ENCODE measurements around the gene CDH6. TPM values are rescaled to one million over a fixed set of nuclear protein-coding genes. Genes with fewer than 3 reads are reported as not detected.

The CDH6 gene
- total RNA-seq, 2 donors from 2014 or later: 0.61 to 1.1 TPM

- intact Hi-C loops (cut with DNase I, micrococcal nuclease): no loop called here
- DNase-seq (no peak), ATAC-seq (no peak)
These were observed 41.9 kb downstream of the CDH6 start for GRCh38 chr5:31235381-31235780.

DNA sequence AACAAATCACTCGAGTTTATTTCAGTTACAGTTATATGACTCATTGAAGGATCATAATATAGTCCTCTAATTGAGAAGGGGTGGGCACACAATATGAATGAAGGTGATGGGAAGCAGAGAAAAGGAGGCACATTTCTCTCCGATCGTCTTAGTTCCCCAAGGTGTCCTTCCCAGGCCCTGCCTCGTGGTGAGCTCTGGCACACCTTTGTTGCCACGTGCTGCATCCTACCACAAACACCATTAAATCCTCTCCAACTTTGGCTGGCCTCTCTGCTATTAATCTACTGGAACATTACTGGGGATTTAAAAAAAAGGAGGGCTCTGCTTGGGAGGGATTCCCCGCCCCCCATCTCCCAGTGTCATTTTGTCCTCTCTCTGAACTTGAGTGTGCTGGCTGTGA, 42.9 kb downstream of the CDH6 start:
- no peak for DNase-seq
- intact Hi-C loops (cut with DNase I, micrococcal nuclease): no loop called here

DNA sequence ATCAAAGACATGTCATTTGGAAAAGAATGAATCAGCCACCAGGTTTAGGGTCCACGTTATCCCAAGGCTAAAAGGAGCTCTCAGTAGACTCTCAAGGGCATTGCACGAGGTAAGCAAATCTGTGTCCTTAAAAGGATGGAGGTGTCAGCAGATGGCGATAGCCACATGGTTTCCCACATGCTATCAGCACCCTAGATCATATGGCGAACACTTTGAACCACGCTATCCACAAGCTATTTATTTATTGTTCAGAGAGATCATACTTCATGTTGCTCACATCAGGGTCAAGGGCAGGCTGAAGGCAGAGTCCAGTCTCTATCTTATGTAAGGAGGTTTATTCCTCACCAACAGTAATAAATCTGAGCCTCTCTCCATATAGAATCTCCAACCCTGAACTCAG, 43.7 kb downstream of the CDH6 start:
- DNase-seq (no peak), ATAC-seq (peak; percentile 61)
- intact Hi-C loops (cut with DNase I, micrococcal nuclease): no loop called here

More for the DNA sequence above, 42.9 kb downstream of the CDH6 start:
- ATAC-seq: no peak

- ATAC-seq (no peak), DNase-seq (no peak)
- intact Hi-C loops (cut with DNase I, micrococcal nuclease): no loop called here
These were observed 45.0 kb downstream of the CDH6 start for GRCh38 chr5:31238497-31238896.

DNA sequence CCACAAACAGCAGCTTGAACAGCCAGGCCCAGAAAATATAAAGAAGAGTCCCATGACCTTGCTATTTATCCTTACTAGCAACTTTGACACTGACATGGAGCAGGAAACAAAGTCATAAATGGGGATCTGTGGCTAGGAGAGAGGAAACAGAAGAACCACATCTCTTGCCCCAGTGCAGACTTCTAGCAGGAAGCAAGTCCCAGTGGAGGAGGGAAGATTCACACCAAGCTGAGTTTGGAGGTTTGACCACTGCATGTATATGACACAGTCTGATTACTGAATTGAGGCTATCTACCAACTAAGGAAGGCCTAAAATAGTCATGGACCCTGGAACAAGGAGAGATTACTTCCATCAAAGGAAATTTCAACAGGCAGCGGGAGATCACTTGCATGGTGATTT, 51.4 kb downstream of the CDH6 start:
- intact Hi-C loops (cut with DNase I, micrococcal nuclease): no loop called here
- DNase-seq: no peak

GRCh38 chr5:31247381-31247780, 53.9 kb downstream of the CDH6 start:
- DNase-seq (no peak), ATAC-seq (no peak)
- intact Hi-C loops (cut with DNase I, micrococcal nuclease): no loop called here

More for the DNA sequence above, 51.4 kb downstream of the CDH6 start:
- ATAC-seq: no peak

DNA sequence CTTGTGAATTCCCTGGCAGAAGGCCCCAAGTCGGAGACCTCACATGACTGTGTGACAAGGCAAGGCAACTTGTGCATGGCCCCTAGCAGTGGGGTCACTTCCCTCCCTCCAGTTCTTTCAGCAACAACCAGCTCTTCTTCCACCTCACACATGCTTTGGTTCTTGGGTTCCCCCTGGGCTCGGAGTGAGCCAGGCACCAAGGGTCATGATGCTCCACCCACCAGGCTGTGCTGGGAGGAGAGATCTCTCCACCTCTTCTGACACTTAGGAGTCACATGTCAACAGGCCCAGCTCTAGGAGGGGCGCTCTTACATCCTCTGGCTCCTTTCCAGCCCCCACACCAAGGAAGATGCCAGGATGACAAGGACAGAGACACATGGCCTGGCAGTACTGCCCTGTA, 56.7 kb downstream of the CDH6 start:
- no peak for ATAC-seq
- DNase-seq: no peak
- intact Hi-C loops (cut with DNase I, micrococcal nuclease): no loop called here

GRCh38 chr5:31251032-31251431, 57.5 kb downstream of the CDH6 start:
- DNase-seq (no peak), ATAC-seq (no peak)
- intact Hi-C loops (cut with DNase I, micrococcal nuclease): no loop called here

GRCh38 chr5:31255041-31255440, 61.6 kb downstream of the CDH6 start:
- intact Hi-C loops (cut with DNase I, micrococcal nuclease): no loop called here
- ATAC-seq (no peak), DNase-seq (no peak)

GRCh38 chr5:31268256-31268655, 74.8 kb downstream of the CDH6 start:
- no peak for ATAC-seq
- intact Hi-C loops (cut with DNase I, micrococcal nuclease): no loop called here
- DNase-seq: no peak

GRCh38 chr5:31268686-31269085, 75.2 kb downstream of the CDH6 start:
- ATAC-seq (no peak), DNase-seq (no peak)
- intact Hi-C loops (cut with DNase I, micrococcal nuclease): no loop called here

DNA sequence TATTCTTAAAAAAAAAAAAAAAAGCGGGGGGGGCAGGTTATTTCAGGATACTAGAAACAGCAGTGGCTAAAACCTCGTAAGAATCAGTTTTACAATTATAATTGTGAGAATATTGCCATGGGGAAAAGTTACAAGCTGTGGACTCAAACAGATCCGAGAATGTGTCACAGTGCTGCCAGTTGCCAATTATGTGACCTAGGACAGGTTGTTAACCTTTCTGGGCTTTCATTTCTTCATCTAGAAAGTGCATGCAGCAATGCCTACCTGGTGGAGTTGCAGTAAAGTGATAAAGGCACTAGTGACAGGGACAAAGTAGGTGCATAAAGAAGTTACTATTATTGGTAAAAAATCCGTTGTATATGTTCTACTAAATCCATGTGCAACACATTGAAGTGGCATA, 75.8 kb downstream of the CDH6 start:
- intact Hi-C loops (cut with DNase I, micrococcal nuclease): no loop called here
- ATAC-seq: peak; percentile 30
- DNase-seq: no peak

DNA sequence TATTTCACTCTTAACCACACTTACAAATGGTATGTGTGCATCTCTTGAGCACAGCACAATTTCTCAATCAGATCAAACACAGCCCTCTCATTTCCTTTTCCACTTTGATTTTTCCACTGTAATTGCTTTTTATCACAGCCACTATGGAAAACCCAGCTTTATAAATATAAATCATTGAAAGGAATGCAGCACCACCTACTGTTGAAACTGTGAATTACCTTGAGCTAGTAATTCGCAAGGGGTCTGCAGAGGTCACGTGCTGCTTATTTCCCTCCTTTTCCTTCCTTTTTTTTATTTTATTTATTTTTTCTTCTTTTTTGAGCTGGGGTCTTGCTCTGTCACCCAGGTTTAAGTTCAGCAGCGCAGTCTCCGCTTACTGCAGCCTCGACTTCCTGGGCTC, 76.9 kb downstream of the CDH6 start:
- intact Hi-C loops (cut with DNase I, micrococcal nuclease): no loop called here
- DNase-seq (no peak), ATAC-seq (no peak)

- ATAC-seq (no peak), DNase-seq (no peak)
- intact Hi-C loops (cut with DNase I, micrococcal nuclease): no loop called here
These were observed 78.1 kb downstream of the CDH6 start for GRCh38 chr5:31271567-31271966.

DNA sequence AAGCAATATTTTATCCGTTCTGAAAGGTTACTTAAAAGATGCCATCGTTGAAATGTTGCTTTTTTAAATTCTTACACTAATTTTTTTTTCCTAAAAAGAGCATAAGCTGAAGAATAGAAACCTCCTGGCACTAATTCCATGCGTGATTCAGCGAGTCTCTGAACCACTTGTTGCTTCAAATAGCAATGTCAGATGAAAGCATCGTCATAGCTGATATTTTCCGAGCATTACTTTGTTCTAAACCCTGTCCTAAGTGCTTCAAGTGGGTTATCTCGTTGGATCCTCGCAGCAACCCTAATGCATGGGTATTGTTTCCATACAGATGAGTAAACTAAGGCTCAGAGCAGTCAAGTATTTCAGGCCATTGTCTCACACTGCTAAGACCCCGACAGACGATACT, 79.7 kb downstream of the CDH6 start:
- no peak for DNase-seq
- ATAC-seq: no peak
- intact Hi-C loops (cut with DNase I, micrococcal nuclease): no loop called here

DNA sequence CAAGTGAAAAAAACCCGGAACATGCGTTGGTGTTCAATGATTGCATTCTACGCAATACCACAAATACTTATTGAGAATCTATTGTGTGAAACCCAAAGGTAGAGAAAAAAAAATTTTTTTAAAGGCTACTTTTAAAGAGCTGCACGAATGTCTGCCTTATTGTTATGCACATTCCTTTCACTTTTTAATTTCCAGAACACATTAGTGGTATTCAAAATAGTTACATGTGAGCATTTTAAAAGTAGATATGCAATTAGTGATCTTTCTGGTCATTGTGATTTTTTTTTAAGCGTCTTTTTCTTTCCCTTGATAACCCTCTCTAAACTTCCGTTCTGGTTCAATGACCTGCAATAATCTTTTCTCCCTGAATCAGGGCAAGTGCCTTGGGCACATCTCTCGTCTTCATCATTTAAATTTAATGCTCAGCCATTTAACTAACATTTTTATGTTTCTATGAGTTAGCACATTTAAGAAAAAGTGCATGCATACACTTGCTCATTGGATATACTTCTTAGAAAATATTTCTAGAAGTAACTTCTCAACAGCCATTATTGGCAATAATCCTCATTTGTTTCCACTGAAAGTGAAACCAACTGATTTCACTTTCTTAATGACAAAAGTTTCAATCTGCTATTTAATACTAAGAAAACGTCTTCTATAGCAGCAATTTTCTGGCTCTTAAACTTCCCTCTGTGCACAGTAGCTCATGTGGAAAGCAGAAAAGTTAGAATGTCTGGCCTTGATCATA, 80.3 kb downstream of the CDH6 start:
- DNase-seq (no peak), ATAC-seq (no peak)
- intact Hi-C loops (cut with DNase I, micrococcal nuclease): no loop called here

GRCh38 chr5:31280210-31280609, 86.7 kb downstream of the CDH6 start:
- DNase-seq (no peak), ATAC-seq (no peak)
- intact Hi-C loops (cut with DNase I, micrococcal nuclease): no loop called here

DNA sequence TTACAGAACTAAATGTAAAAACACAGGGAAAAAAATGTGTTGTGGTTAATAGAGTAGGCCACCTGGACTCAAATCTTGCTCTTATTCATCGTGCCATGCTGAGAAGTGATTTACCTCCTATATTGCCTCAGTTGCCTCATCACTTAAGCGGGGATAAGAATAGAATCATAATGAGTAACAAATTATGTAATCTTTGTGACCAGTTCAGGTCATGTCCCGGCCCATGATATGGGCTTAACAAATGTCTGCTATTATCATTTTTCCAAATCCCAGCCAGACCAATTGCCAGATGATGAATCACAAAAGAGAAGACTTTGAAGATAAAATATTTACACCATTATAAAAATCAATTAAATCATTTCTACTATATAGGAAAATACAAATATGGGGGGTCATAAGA, 89.8 kb downstream of the CDH6 start:
- ATAC-seq: no peak
- intact Hi-C loops (cut with DNase I, micrococcal nuclease): no loop called here
- no peak for DNase-seq

GRCh38 chr5:31285025-31285424, 91.5 kb downstream of the CDH6 start:
- DNase-seq (no peak), ATAC-seq (no peak)
- intact Hi-C loops (cut with DNase I, micrococcal nuclease): no loop called here

DNA sequence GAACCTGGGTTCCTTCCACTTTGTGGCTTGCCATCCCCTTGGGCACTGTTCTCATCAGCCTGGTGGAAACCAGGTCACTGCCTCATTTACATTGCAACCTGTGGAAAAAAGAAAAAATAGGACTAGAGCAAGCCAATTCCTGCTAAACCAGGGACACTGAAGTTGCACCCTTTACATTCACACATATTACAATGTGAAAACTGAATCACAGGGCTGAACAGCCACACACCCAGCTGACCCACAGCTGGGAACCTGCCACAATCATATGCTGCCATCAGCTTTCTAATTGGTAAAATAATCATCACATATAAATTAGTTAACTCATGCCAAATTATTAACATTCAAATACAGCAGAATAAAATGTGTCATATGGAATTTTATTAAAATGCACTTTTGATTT, 94.5 kb downstream of the CDH6 start:
- ATAC-seq (no peak), DNase-seq (no peak)
- intact Hi-C loops (cut with DNase I, micrococcal nuclease): no loop called here

GRCh38 chr5:31289429-31289828, 95.9 kb downstream of the CDH6 start:
- intact Hi-C loops (cut with DNase I, micrococcal nuclease): no loop called here
- no peak for DNase-seq
- ATAC-seq: no peak

Data from left colon (tissue), 2 donors.